Activated T-cell treated with anti-CD3 and anti-CD28 coated beads for 24 hours (primary cell): ENCODE data around the gene U2AF1L4.
"Not testable (repeated sequence)": the region's sequence is repeated elsewhere in the genome, so short reads cannot be mapped to it uniquely, and the experiment has no call there.

Experiments
- DNase-seq: peaks from one replicate; pipeline ENCODE4 v3.0.0-alpha.2; 2020; ENCODE audit warnings: low read depth

The U2AF1L4 gene

DNA sequence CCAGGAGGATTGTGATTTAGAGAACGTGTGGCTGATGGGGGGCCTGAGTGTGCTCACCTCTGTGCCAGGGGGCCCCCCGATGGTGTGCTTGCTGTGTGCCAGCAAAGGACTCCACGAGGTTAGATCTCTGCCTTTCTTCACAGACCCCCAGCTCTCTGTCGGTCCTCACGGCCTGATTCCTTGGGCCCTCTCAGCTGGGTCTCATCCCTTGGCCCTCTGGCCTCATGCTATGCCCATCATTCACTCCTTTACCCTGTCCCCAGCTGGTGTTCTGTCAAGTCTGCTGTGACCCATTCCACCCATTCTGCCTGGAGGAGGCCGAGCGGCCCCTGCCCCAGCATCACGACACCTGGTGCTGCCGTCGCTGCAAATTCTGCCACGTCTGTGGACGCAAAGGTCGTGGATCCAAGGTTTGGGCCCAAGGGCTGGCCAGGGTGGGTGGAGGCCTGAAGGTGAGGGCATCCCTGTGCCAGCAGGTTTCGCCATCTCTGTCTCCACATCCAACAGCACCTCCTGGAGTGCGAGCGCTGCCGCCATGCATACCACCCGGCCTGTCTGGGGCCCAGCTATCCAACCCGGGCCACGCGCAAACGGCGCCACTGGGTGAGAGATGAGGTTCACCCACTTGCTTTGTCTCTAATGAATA, 19.9 kb downstream of the U2AF1L4 start:
- no peak for DNase-seq

DNA sequence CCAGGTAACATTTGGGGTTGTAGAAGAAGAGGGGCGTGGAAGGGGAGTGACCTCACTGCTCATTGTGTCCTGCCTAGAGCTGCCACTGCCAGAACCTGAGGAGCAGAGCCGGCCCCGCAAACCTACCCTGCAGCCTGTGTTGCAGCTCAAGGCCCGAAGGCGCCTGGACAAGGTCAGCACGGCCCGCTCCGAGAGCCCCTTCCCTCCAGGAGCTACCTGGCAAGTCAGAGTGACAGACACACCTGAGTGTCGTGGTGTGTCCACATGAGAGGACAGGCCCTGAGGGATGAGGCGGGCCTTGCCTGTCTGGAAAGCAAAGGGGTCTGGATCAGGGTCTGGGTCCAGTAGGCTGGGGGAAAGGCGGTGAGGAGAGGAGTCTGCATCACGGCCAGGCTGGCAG, 20.7 kb downstream of the U2AF1L4 start:
- DNase-seq = no peak

DNA sequence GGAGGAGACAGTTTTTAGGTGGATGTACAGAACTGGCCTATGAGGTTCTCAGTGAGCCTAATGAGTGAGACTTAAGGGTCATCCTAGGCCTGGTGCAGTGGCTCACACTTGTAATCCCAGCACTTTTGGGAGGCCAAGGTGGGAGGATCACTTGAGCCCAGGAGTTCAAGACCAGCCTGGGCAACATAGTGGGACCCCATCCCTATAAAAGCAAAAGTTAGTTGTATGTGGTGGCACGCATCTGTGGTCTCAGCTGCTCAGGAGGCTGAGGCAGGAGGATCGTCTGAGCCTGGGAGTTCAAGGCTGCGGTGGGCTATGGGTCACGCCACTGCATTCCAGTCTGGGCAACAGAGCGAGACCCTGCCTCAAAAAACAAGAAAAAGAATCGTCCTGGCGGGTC, 21.1 kb downstream of the U2AF1L4 start:
- not testable (repeated sequence) for DNase-seq

DNA sequence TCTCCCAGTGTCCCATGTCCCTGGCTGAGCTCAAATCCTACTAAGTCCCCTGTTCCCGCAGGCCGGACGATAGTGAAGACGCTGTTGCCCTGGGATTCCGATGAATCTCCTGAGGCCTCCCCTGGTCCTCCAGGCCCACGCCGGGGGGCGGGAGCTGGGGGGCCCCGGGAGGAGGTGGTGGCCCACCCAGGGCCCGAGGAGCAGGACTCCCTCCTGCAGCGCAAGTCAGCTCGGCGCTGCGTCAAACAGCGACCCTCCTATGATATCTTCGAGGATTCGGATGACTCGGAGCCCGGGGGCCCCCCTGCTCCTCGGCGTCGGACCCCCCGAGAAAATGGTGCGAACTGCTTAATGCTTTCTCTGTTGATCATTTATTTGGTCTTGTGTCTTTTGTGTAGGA, 21.5 kb downstream of the U2AF1L4 start:
- DNase-seq = no peak

DNA sequence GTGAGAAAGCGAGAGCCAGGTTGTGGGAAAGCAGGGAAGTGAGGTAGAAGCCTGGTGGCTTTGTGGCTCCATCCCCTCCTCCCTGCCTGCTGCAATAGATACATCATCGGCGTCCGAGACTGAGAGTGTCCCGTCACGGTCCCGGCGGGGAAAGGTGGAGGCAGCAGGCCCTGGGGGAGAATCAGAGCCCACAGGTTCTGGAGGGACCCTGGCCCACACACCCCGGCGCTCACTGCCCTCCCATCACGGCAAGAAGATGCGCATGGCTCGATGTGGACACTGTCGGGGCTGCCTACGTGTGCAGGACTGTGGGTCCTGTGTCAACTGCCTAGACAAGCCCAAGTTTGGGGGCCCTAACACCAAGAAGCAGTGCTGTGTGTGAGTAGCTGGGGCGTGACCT, 22.3 kb downstream of the U2AF1L4 start:
- no peak for DNase-seq

DNA sequence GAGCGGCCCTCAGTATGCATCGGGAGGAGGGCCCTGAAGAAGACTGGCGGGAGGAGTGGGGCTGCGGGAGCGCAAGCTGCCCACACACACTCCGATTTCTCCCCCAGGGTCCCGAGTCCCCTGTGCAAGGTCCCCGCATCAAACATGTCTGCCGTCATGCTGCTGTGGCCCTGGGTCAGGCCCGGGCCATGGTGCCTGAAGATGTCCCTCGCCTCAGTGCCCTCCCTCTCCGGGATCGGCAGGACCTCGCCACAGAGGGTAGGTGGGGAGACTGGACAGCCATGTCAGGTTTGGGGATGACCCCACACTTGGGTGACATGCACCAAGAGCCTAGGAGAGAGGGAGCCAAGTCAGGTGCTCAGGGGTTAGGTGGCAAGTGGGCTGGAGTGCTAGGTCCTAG, 22.8 kb downstream of the U2AF1L4 start:
- DNase-seq = no peak

DNA sequence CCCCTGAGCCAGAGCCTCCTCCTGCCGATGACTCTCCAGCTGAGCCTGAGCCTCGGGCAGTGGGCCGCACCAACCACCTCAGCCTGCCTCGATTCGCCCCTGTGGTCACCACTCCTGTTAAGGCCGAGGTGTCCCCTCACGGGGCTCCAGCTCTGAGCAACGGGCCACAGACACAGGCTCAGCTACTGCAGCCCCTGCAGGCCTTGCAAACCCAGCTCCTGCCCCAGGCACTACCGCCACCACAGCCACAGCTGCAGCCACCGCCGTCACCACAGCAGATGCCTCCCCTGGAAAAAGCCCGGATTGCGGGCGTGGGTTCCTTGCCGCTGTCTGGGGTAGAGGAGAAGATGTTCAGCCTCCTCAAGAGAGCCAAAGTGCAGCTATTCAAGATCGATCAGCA, 23.8 kb downstream of the U2AF1L4 start:
- no peak for DNase-seq

DNA sequence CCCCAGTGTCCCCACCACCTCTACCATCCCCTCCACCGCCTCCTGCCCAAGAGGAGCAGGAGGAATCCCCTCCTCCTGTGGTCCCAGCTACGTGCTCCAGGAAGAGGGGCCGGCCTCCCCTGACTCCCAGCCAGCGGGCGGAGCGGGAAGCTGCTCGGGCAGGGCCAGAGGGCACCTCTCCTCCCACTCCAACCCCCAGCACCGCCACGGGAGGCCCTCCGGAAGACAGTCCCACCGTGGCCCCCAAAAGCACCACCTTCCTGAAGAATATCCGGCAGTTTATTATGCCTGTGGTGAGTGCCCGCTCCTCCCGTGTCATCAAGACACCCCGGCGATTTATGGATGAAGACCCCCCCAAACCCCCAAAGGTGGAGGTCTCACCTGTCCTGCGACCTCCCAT, 24.6 kb downstream of the U2AF1L4 start:
- no peak for DNase-seq

DNA sequence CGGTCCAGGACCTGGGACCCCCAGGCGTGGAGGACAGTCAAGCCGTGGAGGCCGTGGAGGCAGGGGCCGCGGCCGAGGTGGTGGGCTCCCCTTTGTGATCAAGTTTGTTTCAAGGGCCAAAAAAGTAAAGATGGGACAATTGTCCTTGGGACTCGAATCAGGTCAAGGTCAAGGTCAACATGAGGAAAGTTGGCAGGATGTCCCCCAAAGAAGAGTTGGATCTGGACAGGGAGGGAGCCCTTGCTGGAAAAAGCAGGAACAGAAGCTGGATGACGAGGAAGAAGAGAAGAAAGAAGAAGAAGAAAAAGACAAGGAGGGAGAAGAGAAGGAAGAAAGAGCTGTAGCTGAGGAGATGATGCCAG, 25.1 kb downstream of the U2AF1L4 start:
- no peak for DNase-seq

DNA sequence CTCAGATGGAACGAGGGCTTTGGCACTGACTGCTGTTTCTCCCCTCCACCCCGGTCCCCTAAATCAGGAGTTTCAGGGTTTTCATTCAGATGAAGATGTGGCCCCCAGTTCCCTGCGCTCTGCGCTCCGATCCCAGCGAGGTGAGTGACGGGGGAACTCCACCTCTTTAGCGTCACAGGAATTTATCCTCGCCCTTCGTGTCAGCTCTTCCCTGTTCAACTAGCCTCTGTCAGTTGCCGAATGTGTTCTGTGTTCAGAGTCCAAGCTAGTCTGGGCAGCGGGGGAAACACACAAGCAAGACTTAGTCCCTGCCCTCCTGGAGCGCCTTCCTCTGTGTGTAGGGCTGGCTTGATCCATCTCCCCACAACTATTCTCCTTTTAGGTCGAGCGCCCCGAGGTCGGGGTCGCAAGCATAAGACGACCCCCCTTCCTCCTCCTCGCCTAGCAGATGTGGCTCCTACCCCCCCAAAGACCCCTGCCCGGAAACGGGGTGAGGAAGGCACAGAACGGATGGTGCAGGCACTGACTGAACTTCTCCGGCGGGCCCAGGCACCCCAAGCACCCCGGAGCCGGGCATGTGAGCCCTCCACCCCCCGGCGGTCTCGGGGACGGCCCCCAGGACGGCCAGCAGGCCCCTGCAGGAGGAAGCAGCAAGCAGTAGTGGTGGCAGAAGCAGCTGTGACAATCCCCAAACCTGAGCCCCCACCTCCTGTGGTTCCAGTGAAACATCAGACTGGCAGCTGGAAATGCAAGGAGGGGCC, 25.6 kb downstream of the U2AF1L4 start:
- no peak for DNase-seq

DNA sequence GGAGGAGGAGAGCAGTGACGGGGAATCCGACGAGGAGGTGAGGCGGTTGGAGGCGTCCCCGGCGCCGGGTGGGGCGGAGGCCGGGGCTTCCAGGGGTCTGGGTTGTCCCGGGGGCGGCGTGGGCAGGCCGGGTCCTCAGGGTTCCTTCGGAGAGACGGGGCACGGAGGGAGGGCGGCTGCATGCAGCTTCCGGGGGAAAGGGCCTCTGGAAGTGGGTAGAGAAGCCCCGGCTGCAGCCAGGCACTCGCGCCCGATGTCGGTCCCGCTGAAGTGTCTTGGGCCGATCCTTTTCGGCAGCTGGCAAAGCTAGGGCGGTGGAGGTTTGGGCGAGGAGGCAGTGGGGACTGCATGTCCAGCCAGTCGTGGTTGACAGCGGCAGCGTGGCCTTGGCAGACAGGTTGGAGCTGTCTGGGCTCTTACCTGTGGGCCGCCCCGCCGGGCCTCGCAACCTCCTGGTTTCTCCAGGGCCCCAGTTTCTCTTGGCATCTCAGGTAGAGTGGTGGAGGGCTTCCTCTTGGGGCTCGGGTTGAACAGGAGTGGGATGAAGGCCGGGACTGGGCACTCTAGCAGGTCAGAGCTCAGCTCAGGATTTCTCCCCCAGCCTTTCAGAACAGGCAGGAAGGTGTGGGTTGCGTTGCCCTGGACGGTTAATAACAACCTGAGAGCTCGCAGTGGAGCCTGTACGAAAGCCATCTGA, 26.7 kb downstream of the U2AF1L4 start:
- peak; percentile 41 for DNase-seq

DNA sequence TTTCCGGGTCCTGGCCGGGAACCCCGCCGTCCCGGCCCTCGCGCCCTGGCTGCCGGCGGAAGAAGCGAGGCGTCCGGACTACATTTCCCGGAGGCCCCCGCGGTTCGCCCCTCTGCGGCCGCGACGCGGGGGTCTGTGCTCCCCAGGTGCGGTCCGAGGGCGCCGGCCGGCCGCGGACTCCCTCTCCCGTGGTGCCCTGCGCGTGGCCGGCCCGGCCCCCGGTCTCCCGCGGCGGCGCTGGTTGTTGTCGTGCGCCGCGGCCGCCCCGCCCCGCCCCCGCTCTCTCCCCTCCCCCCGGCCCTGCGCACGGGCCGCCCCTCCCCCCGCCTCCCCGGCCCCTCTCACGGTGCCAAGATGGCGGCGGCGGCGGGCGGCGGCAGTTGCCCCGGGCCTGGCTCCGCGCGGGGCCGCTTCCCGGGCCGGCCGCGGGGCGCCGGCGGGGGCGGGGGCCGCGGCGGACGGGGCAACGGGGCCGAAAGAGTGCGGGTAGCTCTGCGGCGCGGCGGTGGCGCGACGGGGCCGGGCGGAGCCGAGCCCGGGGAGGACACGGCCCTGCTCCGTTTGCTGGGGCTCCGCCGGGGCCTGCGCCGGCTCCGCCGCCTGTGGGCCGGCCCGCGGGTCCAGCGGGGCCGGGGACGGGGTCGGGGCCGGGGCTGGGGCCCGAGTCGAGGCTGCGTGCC, 27.4 kb downstream of the U2AF1L4 start, which contains the start of gene KMT2B:
TSS of gene KMT2B (plus strand) at position 339 of the 680 bp plus-strand sequence. CDS start at position 355, 16 bp downstream.
- no peak for DNase-seq

DNA sequence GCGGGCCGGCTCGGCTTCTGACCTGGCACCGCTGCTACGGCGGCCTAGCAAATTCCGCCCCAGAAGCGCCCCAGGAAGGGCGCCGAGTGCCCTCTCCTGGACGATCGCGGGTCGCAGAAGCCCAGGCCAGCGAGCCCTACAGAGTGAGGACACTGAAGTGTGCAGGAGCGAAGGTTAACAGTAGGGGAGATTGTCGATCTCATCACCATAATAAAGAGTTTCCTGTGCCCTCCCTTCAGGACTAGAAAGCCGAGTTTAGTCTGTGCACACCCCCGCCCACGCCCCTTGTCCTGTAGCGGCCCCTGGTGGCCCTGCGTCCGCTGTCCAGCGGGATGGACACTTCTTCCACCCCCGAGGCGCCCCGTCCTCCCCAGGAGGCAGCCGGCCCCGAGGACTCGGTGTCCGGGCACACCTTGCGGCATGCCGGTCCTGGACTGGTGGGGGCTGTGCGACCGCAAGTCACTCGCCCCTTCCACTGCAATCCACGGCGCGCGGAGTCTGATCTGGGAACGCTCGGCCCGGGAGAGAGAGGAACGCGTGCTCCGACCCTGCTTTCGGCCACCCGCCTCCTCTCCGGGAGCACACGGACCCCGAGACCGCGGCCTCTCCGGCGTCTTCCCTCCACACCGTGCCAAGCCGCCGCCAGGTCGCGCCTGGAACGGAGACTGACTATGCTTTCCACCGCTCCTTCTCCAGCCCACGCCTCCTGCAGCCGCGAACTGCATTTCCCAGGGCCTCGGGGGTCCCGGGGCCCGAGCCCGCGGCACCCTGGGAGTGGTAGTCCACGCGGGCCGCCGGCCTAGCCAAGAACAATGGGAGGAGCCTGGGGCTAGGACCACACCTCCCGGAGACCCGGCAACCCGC, 28.2 kb downstream of the U2AF1L4 start:
- DNase-seq = peak; percentile 95

DNA sequence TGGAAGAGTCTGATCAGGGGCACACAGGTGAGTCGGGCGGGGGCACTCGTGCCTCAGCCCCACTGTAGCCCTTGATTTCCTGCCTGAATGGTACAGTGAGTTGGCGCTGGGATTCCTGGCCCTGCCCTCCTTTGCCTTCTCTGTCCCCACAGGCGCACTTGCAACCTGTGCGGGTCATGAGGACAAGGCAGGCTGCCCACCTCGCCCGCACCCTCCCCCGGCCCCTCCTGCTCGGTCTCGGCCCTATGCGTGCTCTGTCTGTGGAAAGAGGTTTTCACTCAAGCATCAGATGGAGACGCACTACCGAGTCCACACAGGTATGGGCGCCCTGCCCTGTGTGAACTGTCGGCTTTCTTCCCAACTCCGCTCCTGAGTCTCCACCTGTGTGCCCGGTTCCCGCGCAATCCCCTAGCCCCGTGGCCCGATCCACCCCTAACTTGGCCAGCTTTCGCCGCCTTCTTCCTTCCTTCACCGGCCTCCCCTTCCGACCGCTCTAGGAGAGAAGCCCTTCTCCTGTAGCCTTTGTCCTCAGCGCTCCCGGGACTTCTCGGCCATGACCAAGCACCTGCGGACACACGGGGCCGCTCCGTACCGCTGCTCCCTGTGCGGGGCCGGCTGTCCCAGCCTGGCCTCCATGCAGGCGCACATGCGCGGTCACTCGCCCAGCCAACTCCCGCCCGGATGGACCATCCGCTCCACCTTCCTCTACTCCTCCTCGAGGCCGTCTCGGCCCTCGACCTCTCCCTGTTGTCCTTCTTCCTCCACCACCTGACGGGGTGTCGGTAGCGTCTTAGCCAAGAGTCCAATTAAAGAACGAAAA, 29.0 kb downstream of the U2AF1L4 start:
- DNase-seq = no peak

DNA sequence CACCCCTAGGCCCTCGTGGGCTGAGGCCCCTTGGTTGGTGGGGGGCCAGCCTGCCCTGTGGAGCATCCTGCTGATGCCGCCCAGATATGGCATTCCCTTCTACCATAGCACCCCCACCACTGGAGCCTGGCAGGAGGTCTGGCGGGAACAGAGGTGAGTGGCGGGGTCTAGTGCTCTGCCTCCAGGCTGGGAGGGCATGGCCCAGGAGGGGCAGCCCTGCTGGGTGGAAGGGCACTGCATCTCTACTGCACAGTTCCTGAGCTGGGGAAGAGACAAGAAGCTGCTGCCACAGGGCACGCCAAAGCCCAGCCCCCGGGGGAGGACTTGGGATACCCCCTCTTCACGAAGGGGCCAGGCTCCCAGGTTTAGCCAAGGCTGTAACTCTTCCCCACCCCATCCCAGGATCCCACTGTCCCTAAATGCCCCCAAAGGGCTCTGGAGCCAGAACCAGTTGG, 29.8 kb downstream of the U2AF1L4 start:
- DNase-seq = no peak

DNA sequence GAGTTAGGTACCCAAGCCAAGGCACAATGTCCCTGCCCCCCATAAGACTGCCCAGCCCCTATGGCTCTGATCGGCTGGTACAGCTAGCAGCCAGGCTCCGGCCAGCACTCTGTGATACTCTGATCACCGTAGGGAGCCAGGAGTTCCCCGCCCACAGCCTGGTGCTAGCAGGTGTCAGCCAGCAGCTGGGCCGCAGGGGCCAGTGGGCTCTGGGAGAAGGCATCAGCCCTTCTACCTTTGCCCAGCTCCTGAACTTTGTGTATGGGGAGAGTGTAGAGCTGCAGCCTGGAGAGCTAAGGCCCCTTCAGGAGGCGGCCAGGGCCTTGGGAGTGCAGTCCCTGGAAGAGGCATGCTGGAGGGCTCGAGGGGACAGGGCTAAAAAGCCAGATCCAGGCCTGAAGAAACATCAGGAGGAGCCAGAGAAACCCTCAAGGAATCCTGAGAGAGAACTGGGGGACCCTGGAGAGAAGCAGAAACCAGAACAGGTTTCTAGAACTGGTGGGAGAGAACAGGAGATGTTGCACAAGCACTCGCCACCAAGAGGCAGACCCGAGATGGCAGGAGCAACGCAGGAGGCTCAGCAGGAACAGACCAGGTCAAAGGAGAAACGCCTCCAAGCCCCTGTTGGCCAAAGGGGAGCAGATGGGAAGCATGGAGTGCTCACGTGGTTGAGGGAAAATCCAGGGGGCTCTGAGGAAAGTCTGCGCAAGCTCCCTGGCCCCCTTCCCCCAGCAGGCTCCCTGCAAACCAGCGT, 30.4 kb downstream of the U2AF1L4 start:
- no peak for DNase-seq

DNA sequence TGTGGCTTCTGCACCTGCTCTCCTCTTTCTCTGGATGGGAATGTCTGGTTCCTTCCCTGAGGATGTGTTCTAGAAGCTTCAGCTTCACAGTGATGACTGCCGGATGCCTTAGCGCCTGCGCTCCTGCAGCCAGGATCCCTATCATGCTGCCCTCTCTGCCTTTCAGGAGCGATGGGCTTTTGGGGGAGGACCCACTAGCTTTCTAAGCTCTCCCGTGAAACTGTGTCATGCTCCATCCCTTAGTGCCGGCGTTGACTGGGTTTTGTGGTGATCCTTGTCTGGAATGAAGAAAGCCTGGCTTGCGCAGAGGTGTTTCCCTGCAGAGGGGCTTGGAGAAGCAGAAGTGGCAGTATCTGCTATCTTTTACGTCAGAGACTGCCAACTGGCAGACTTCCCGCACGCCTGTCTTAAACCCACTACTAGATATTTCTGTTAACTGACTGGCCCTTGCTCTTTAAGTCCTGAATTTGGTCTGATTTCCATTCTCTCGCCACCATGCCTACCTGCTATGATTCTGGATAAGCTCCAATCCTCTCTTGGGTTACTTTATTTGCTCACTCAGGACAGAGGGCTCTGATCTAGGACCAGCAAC, 31.2 kb downstream of the U2AF1L4 start:
- no peak for DNase-seq

DNA sequence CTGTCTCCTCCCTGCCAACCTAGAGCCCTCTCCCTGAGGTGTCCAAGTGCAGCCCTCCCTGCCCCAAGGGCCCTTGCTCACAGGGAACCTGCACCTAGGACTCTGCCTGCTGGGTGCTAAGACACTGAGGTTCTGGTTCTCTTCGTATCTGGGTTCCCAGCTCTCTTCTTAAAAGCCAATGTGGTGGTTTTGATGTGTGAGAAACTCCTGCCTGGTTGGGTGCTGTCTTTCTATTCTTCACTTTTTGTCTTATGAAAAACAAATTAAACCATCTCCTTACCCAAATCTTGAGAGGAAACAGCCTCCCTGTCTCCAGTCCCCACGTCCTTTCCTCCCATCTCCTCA, 31.7 kb downstream of the U2AF1L4 start:
- no peak for DNase-seq
